ENCODE measurements around the gene WDR20.
A peak's percentile ranks its signal among the peaks of the same experiment; 100 is the strongest.

The WDR20 gene

DNA sequence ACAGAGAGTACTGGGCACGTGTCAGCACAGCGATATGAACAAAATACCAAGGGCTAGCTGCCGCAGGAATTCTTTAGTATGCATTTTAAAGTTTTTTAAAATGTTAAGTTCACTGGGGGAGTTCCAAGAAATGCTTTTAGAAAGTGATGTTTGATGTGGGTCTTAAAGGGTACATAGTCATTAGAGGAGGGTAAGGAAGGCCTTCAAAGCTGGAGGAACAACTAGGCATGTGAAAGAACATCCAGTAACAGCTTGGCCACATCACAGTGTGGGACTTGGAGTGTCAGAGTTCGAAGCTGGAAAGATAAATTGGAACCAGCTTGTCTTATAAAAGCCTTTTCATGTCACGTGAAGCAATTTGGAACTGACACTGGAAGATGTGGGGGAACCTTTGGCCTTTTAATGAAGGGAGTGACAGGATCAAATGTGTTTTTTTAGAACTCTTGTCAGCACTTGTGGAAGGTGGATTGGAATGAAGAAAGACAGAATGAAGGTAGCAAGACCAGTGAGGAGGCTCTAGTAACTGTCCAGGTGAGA, 57.7 kb downstream of the WDR20 start:
- peak; percentile 32 for DNase-seq (ENCODE audit: low read depth)

DNA sequence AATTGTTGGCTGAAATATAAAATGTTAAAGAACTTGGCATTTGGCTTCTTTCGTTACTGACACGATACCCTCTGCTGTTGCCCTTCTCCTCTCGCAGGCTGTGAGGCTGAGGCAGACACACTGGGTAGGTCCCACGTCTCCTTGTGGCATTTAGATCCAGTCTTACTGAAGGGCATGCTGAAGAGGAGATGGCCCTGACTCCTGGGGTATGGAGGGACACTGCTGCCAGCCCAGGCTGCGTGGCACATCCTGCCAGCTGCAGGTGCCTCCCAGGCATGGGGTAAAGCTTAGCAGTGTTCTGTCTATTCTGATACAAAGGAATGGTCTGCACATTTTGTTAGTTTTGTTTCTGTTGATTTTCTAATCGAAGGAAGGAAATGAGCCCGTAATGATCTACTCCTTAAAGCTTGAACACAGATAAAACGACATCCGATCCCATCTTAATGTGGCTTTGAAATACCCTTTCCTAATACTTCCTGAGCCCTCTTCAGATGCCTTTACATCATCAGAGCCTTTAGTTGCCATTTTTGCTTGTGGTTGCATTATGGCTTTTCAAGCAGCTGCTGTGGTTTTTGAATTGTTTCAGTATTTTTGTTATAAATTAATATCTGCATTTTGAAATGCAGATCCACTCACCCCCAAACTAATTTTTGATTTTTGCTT, 61.1 kb downstream of the WDR20 start:
- no peak for DNase-seq (ENCODE audit: low read depth)

DNA sequence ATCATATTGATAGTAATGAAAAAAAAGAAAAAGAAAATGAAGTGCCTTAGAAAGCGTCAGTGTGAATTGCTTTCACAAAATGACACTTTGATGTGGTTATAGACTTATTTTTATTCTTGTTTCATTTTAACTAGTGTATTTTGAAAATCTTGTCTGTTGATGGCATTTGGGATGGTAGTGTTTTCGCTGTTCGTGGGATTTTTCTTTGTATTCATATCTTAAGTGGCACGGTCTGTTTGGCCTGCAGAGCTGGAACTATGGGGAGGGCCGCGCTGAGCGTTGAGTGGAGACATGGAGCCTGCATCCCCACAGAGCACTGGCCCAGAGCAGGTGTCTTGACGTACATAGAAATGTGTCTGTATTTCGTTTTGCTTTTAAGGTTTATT, 61.6 kb downstream of the WDR20 start:
- DNase-seq (ENCODE audit: low read depth): no peak

DNA sequence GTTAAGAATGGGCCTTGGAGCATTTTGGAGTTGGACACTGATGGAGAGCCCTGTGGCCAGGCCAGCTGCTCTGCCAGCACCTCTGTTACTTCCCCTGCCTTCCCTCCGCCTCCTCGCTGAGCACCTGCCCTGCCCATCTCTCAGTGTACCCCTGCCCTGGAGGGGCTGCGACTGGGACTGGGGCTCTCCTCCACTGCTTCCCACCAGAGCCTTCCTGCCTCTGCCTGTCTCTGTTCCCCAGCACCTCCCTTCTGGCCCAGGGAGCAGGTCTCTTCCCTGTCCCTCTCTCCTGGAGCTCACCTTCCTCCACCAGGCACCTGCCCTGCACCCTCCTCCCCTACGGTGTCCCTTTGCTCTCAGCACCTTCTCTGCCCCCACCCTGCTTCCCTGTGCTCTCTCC, 62.1 kb downstream of the WDR20 start:
- DNase-seq (ENCODE audit: low read depth): no peak

DNA sequence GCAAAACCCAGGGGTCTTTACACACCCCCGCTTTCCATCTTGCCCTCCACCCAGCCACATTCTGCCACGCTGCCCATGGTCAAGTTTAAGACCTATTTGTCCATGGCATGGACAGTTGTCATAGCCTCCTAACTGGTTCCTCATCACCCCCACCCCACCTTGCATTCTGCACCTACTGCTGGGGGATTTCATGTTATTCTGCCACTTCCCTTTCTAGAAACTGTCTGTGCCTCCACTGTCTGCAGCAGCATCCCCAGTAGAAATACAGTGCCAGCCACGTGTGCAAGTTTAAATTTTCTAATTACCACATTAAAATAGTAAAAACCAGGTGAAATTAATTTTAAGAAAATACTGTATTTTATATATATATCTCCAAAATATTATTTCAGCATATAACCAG, 63.2 kb downstream of the WDR20 start:
- DNase-seq (ENCODE audit: low read depth): no peak

DNA sequence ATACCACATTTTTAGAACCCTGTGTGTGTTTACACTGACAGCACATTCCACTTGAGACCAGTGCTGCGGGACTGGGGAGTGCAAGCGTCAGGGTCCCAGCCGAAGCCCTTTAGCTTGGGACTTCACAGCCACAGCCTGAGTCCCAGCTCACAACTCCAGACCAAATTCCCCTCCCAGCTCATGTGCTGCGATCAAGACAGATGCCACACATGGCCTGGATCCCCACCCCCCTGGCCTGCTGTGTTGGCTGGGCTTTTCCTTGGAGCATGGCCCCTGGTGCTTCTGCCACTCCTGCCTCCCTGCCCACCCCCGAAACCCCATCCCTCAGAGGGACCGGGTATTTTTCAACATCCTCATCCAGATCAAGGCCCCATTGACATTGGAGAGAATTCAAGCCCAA, 63.7 kb downstream of the WDR20 start:
- DNase-seq (ENCODE audit: low read depth): no peak

DNA sequence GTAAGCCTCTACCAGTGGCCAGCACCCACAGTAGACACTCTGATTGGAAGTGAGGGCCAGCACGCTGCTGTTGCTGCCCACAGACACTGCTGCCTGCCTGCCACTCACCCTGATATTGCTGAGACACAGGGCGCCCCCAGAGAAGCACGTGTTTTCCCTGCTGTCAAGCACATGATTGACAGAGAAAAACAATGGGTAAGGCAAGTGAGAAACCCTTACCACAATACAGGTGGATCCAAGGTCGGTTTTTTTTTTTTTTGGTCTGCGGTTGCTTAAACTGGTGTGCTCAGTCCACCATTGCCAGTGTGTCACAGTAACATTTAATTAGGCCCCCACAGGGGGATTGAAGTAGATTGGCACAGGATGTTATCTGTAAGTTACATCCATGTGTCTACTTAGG, 65.9 kb downstream of the WDR20 start:
- DNase-seq (ENCODE audit: low read depth): no peak

DNA sequence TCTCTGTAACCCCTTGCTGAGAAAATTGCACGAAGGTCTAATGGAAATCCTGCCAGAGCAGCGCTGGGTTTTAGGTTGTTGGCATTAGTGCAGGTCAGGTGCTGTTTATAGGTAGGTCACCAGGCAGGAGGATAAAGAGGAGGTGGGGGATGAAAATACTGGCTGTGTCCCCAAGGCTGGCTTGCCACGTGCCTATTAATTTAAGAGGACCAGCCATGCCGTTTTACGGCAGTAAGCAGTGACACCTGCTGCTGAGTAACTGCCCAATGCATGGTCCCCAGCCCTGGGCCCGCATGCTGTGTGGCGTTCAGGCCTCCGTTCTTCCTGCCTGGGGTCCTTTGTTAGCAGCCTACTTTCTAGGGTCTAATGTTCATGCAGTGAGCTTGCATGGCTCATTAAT, 67.2 kb downstream of the WDR20 start:
- no peak for DNase-seq (ENCODE audit: low read depth)

DNA sequence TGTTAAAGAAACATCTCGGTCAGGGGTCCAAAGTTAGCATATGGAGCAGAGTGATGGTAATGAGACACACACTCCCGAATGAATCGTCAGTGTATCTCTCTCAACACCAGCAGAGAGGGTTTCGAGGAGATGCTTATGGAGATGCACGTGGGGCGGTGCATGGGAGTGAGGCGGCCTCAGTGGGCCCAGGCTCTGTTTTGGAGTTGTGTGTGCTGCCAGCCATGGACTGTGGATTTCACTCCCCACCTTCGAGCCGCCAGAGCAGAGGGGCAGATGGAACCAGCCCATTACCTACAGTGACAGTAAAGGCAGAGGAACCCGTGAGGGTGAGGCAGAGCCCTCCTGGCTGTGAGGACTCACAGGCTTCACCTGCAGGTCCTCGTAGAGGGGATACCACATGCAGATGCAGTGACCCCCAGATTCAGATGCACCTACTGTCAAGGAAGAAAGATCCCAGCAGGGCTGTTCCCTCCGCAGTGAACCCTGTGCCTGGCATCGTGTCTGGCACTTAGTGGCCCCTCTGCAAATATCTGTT, 68.2 kb downstream of the WDR20 start:
- no peak for DNase-seq (ENCODE audit: low read depth)

DNA sequence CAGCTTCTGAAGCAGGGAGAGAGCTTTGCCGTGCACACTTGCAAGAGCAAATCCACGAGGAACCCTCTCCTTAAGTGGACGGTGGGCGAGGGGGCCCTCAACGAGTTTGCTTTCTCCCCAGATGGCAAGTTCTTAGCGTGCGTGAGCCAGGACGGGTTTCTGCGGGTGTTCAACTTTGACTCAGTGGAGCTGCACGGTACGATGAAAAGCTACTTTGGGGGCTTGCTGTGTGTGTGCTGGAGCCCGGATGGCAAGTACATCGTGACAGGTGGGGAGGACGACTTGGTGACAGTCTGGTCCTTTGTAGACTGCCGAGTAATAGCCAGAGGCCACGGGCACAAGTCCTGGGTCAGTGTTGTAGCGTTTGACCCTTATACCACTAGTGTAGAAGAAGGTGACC, 69.0 kb downstream of the WDR20 start:
- DNase-seq (ENCODE audit: low read depth): no peak

DNA sequence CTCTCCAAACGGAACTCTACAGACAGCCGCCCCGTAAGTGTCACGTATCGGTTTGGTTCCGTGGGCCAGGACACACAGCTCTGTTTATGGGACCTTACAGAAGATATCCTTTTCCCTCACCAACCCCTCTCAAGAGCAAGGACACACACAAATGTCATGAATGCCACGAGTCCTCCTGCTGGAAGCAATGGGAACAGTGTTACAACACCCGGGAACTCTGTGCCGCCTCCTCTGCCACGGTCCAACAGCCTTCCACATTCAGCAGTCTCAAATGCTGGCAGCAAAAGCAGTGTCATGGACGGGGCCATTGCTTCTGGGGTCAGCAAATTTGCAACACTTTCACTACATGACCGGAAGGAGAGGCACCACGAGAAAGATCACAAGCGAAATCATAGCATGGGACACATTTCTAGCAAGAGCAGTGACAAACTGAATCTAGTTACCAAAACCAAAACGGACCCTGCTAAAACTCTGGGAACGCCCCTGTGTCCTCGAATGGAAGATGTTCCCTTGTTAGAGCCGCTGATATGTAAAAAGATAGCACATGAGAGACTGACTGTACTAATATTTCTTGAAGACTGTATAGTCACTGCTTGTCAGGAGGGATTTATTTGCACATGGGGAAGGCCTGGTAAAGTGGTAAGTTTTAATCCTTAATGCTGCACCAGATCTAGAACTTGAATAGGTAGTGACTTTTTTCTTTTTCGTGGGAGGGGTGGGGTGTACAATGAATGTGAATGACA, 69.7 kb downstream of the WDR20 start:
- peak; percentile 60 for DNase-seq (ENCODE audit: low read depth)

DNA sequence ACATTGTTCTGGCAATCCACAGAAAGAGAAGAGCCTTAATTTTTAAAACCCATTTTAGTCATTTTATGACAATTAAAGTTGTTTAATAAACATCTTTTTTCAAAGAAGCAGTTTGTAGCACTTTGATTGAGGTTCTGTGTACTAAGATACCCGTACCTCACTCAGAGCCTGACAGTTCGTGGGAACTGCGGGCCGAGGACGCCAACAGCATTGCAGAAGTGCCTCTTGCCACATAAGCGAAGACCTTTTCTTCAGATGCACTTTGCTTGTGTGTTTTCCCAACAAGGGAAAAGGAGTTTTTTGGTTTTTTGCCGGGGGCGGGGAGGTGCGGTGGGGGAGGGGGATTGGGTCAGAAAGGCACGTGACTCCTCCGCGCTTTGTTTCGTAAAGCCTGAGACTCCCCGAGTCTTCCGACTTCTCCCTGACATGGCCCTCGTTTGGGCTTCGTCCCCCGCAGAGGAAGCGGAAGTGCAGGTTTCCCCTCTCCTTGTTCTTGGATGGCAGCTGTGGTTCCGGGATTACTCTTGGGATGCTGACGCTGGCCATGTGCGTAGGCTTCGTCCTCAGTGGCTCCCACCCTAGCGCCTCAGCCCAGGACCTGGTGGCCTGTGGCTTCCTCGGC, 70.8 kb downstream of the WDR20 start:
- DNase-seq (ENCODE audit: low read depth): no peak

DNA sequence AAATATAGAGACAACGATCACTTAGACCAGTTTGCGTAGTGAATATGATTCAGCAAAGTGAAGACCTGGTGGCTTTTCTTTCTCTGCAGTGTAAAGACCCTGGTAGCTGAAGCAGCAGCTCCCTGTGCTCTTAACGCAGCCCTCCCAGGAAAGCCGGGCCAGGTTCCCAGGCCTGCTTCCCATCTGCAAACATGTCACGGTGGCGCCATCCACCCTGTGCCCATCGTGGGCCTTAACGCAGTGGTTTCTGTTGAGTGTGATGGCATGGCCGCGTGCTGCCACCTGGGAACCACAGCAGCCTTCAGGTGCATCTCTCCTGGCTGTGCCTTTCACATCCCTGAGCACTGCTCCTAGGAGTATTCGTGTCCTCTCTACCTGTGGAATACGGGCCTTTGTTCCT, 71.5 kb downstream of the WDR20 start:
- no peak for DNase-seq (ENCODE audit: low read depth)

DNA sequence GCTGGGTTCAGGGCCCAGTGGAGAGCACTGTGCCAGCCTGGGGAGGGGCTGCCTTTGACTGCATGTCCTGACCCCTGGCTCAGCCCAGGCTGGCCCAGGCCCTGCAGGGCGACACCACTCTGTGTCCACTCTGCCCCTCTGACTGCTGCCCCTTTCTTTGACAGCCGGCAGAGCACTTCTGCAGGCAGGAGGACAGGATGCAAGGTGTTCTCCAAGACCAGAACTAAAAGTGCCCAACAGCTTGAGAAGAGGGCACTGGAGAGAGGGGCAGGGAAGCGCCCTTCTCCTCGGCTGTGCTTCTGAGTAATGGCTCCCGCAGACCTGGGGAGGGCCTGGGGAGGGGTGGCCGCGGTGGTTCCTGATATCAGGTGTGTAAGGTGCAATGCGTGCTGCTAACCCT, 72.7 kb downstream of the WDR20 start:
- DNase-seq (ENCODE audit: low read depth): no peak

DNA sequence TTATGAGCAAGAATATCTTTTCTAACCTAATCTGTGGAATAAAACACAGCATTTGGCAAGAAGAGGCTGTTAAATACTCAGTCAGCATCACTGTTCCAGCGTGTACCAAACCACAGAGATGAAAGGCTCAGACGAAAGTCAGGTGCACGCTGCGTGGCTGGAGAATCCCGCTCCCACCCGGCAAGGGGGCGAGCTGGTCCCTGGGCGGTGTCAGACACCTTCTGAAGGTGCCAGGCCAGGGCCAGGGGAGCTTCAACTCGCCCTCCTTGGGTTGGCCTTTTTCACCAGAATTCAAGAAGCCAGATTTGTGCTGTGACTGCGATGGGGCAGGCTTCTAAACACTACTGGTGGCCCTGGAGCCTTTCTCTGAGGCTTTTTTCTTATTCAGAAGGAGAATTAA, 73.1 kb downstream of the WDR20 start:
- DNase-seq (ENCODE audit: low read depth): no peak

DNA sequence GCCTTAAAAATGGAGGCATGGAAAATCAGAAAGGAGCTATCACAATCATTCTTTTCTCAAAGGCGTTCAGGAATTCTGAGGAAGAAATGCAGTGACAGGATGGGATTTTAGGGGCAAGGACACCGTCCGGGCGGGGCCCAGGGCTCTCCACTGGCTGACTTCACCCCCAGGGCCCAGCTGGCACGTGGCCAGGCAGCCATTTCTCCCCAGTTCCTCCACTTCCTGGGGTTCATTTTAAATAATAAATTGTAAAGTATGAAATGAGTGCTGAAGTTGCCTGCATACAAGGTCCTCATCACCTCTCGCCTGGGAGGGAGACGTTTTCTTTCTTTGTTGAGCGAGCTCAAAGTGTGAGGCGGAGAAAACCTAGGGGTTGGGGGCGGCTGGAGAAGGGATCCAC, 73.8 kb downstream of the WDR20 start:
- DNase-seq (ENCODE audit: low read depth): no peak

DNA sequence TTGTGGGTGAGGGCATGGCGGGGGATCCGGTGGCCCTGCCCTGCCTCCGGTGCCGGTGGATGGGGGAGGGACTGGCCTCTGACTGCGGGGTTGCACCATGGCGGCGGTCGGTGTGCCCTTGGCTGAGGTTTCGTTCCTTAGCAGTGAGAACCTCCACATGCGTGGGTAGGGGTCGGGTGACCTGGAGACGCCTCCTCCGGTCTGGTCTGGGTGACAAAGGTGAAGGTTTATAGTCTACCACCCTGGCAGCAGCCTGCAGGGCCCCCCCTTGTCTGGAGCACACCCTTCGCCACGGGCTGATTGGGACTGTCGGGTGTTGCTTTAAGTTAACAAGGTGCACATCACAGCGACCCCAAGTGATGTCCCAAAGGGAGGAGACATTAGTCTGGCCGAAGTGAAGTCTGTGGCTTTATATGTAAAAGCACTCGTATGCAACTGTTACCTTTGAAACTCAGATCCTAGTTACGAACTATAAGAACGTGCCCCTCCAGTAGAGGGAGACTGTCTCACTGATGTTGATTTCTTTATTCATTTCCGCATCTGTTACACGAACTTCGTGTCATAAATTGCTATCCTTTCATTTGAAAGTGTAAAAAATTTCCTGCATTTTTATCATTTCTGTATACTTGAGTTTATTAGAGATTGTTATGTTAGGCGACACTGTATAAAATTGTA, 74.4 kb downstream of the WDR20 start:
- DNase-seq (ENCODE audit: low read depth): no peak

DNA sequence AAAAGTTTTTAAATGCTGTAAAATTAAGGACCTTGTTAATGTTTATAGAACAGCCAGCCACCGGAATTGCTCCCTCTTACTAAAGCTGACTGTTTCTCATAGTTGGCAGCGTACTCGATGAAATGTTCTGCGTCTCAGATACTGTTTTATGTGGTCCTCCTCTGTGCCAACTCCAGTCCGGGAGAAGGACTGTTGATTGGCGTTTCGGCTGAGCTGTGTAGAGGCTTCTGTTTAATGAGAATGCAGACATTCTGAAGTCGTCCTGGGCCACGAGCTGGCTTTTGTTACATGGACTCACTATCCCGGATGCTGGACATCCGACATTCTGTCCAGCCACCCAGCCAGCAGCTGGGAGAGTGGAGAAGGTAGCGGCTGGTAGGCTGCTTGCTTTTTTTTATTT, 75.4 kb downstream of the WDR20 start:
- DNase-seq (ENCODE audit: low read depth): peak; percentile 84

DNA sequence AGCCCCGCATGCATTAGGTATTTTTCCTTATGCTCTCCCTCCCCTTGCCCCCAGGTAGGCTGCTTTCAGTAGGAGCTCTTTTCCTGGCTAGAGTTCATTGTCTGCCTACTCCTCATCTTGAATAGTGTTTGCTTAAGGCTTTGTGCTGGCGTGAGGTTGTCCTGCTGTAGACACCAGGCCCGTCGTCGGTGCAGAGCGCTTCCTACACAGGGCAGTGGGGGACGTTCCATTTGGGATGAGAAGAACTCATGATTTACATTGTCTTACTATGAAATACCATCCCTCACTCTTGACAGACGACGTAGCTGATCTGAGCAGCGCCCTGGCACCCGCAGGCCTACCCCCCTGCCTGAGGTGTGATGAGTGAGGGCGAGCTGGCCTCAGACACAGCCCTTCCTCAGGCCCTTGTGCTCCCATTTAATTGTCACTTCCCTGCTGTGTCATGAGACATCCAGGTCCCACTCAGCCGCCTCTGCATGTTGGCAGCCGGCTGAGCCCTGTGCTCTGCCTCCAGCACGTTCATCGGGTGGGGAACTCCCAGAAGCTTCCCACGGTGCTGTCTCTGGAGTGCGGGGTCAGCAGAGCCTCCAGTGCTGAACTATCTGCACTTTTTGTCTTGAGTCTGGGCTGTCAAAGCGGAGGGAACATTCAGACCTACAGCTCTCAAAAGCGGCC, 76.0 kb downstream of the WDR20 start:
- no peak for DNase-seq (ENCODE audit: low read depth)

DNA sequence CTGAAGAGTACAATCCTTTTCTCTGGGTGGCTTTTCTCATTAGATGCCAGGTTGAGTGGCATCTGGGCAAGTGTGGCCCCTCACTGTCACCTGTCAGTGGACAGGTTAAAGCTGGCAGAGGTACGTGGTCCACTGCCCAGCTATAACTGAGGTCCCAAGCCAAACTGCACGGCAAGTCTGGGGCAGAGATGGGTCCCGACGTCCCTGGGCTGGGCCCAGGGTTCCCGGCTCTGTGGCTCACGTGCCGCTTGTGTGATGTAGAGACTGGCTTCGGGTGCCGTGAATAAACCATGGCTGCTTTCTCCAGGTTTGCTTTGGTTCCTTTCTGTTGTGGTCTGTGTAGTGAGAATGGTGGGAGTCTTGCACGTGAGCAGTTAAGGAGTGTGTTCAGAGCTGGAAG, 77.7 kb downstream of the WDR20 start:
- DNase-seq (ENCODE audit: low read depth): no peak

DNA sequence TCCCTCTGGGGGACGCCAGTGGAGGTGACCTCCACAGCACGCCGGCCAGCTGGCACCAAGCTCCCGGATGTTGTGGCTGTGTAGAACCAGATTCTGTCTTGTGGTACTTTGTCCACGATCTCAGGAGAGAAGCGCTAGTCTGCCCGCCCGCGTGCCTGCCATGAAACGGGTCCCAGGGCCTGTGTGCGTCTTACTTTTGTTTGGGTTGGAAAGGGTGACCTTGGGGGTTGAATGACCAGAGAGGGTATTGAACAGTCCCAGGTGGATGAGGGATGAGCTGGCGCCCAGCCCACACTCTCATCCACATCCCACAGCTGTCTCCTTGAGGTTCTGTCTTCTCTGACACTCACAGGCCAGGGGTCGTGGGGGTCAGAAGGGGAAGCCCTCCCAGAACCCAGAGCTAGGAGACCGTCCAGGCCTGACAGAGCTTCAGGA, 78.3 kb downstream of the WDR20 start:
- no peak for DNase-seq (ENCODE audit: low read depth)

DNA sequence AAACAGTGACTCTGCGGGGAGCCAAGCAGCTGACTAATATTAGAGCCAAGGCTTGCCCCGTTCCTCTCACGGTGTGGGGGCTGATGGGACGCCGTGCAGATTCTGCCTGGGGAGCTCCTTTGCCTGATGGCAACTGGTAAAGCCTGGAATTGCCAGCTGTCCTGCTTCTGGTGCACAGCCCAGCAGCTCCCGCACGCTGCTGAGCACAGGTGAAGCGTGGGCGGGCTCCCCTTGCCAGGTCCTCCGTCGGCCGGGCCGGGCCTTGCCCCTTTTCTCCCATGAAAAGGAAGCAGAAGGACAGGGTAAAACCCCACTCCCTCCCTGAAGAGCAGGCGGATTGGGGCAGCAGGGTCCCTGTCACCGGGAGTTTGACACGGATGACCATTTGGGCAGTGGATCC, 79.0 kb downstream of the WDR20 start:
- DNase-seq (ENCODE audit: low read depth): no peak

Data from fibroblast of gingiva (primary cell).